Measurements from ENCODE around the gene HPSE2.

The HPSE2 gene

GRCh38 chr10:99224766-99225165 lies 10.9 kb downstream of the HPSE2 start:
- H3K27me3 ChIP-seq (ENCODE audit: insufficient read depth, low read length, poor library complexity): peaks cover 3% of the 10 kb centered on the region
- no peaks in the 10 kb centered on the region for H3K9me3 ChIP-seq (ENCODE audit: insufficient read depth, low read length, severe bottlenecking)
- DNase-seq (no peak), ATAC-seq (ENCODE audit: insufficient read depth, low read depth) (no peak)
- no peak overlapping the region for H3K9ac ChIP-seq (ENCODE audit: low read depth, low read length)
- H3K4me3 ChIP-seq (ENCODE audit: low read depth in 1 of 2, low read length in 2 of 2): no peak overlapping the region
- H2AFZ ChIP-seq (ENCODE audit: low read depth, low read length): no peak overlapping the region
- TF ChIP-seq EZH2 (IDR thresholded peaks at IDR 0.05; ENCODE audit: borderline replicate concordance, low read depth, low read length, severe bottlenecking) (no peak), CTCF (IDR thresholded peaks at IDR 0.05; ENCODE audit: borderline replicate concordance, extremely low read depth, low read length, poor library complexity, severe bottlenecking) (no peak)
- no peaks in the 10 kb centered on the region for H4K20me1 ChIP-seq (ENCODE audit: insufficient read depth, low read length)
- no peaks in the 10 kb centered on the region for H3K36me3 ChIP-seq (ENCODE audit: insufficient read depth, low read length)
- H3K4me2 ChIP-seq (ENCODE audit: insufficient read depth, low read length): no peak overlapping the region
- no peaks in the 10 kb centered on the region for H3K79me2 ChIP-seq (ENCODE audit: insufficient read depth, low read length)
- no peak overlapping the region for H3K27ac ChIP-seq (ENCODE audit: low read length)
- H3K4me1 ChIP-seq (ENCODE audit: insufficient read depth, low read length): no peaks in the 10 kb centered on the region

GRCh38 chr10:99207340-99207739 lies 28.3 kb downstream of the HPSE2 start:
- H3K9me3 ChIP-seq (ENCODE audit: insufficient read depth, low read length, severe bottlenecking): no peaks in the 10 kb centered on the region
- no peaks in the 10 kb centered on the region for H3K79me2 ChIP-seq (ENCODE audit: insufficient read depth, low read length)
- TF ChIP-seq EZH2 (IDR thresholded peaks at IDR 0.05; ENCODE audit: borderline replicate concordance, low read depth, low read length, severe bottlenecking) (no peak), CTCF (IDR thresholded peaks at IDR 0.05; ENCODE audit: borderline replicate concordance, extremely low read depth, low read length, poor library complexity, severe bottlenecking) (no peak)
- no peak overlapping the region for H2AFZ ChIP-seq (ENCODE audit: low read depth, low read length)
- no peak overlapping the region for H3K4me2 ChIP-seq (ENCODE audit: insufficient read depth, low read length)
- no peaks in the 10 kb centered on the region for H4K20me1 ChIP-seq (ENCODE audit: insufficient read depth, low read length)
- H3K9ac ChIP-seq (ENCODE audit: low read depth, low read length): no peak overlapping the region
- no peaks in the 10 kb centered on the region for H3K27me3 ChIP-seq (ENCODE audit: insufficient read depth, low read length, poor library complexity)
- DNase-seq: no peak
- no peak overlapping the region for H3K27ac ChIP-seq (ENCODE audit: low read length)
- H3K36me3 ChIP-seq (ENCODE audit: insufficient read depth, low read length): no peaks in the 10 kb centered on the region
- H3K4me1 ChIP-seq (ENCODE audit: insufficient read depth, low read length): no peaks in the 10 kb centered on the region
- H3K4me3 ChIP-seq (ENCODE audit: low read depth in 1 of 2, low read length in 2 of 2): no peak overlapping the region
- ATAC-seq (ENCODE audit: insufficient read depth, low read depth): no peak

GRCh38 chr10:99203310-99203709 lies 32.3 kb downstream of the HPSE2 start:
- Histone ChIP-seq H3K27ac (ENCODE audit: low read length) (no peak overlapping the region), H3K4me1 (ENCODE audit: insufficient read depth, low read length) (no peaks in the 10 kb centered on the region), H3K9me3 (ENCODE audit: insufficient read depth, low read length, severe bottlenecking) (no peaks in the 10 kb centered on the region), H3K9ac (ENCODE audit: low read depth, low read length) (no peak overlapping the region), H4K20me1 (ENCODE audit: insufficient read depth, low read length) (no peaks in the 10 kb centered on the region), H3K27me3 (ENCODE audit: insufficient read depth, low read length, poor library complexity) (no peaks in the 10 kb centered on the region), H2AFZ (ENCODE audit: low read depth, low read length) (no peak overlapping the region), H3K36me3 (ENCODE audit: insufficient read depth, low read length) (no peaks in the 10 kb centered on the region), H3K4me3 (ENCODE audit: low read depth in 1 of 2, low read length in 2 of 2) (no peak overlapping the region), H3K79me2 (ENCODE audit: insufficient read depth, low read length) (no peaks in the 10 kb centered on the region), H3K4me2 (ENCODE audit: insufficient read depth, low read length) (no peak overlapping the region)
- DNase-seq (no peak), ATAC-seq (ENCODE audit: insufficient read depth, low read depth) (no peak)
- TF ChIP-seq EZH2 (IDR thresholded peaks at IDR 0.05; ENCODE audit: borderline replicate concordance, low read depth, low read length, severe bottlenecking) (no peak), CTCF (IDR thresholded peaks at IDR 0.05; ENCODE audit: borderline replicate concordance, extremely low read depth, low read length, poor library complexity, severe bottlenecking) (no peak)

GRCh38 chr10:99172950-99173349 lies 62.7 kb downstream of the HPSE2 start:
- Histone ChIP-seq H3K9ac (ENCODE audit: low read depth, low read length) (no peak overlapping the region), H3K4me2 (ENCODE audit: insufficient read depth, low read length) (no peak overlapping the region), H3K27ac (ENCODE audit: low read length) (no peak overlapping the region), H3K79me2 (ENCODE audit: insufficient read depth, low read length) (no peaks in the 10 kb centered on the region), H4K20me1 (ENCODE audit: insufficient read depth, low read length) (no peaks in the 10 kb centered on the region), H3K36me3 (ENCODE audit: insufficient read depth, low read length) (no peaks in the 10 kb centered on the region), H3K4me3 (ENCODE audit: low read depth in 1 of 2, low read length in 2 of 2) (no peak overlapping the region), H3K27me3 (ENCODE audit: insufficient read depth, low read length, poor library complexity) (no peaks in the 10 kb centered on the region), H3K4me1 (ENCODE audit: insufficient read depth, low read length) (no peaks in the 10 kb centered on the region), H3K9me3 (ENCODE audit: insufficient read depth, low read length, severe bottlenecking) (no peaks in the 10 kb centered on the region), H2AFZ (ENCODE audit: low read depth, low read length) (no peak overlapping the region)
- no peak for TF ChIP-seq CTCF (IDR thresholded peaks at IDR 0.05; ENCODE audit: borderline replicate concordance, extremely low read depth, low read length, poor library complexity, severe bottlenecking)
- no peak for TF ChIP-seq EZH2 (IDR thresholded peaks at IDR 0.05; ENCODE audit: borderline replicate concordance, low read depth, low read length, severe bottlenecking)
- DNase-seq: no peak
- ATAC-seq (ENCODE audit: insufficient read depth, low read depth): no peak

All from DND-41 (cell line).